Measurements from ENCODE around the gene HSBP1L1. TPM values are rescaled to one million over a fixed set of nuclear protein-coding genes. Genes with fewer than 3 reads are reported as not detected.
A peak's percentile ranks its signal among the peaks of the same experiment; 100 is the strongest.

Gene HSBP1L1
- total and polyA plus RNA-seq, 4 experiments from 2014 or later, result 12.7 to 34.8 (median 24.5) TPM

GRCh38 chr18:79932907-79933306, 31.5 kb upstream of the HSBP1L1 start:
- H3K9me3 ChIP-seq (ENCODE audit: control insufficient read depth in 1 of 2, low read length in 2 of 2), result peaks cover 0 to 13% of the 10 kb centered on the region in 2 donors
- H3K36me3 ChIP-seq (ENCODE audit: insufficient read depth, low read length), result peaks cover 5% of the 10 kb centered on the region
- no peak overlapping the region for H3K27ac ChIP-seq (ENCODE audit: low read depth, low read length)
- H3K4me3 Mint-ChIP-seq, result peak overlapping the region in 1 of 8 donors; percentile 61
- peaks cover 0 to 89% (median 65%) of the 10 kb centered on the region in 8 donors for H3K9me3 Mint-ChIP-seq
- no peaks in the 10 kb centered on the region for H3K4me1 ChIP-seq (ENCODE audit: insufficient read depth, low read length)
- CTCF ChIA-PET (ENCODE audit: partially characterized antibody), result no interaction called here
- DNase-seq, result no peak
- intact Hi-C loops (cut with micrococcal nuclease), result no loop called here
- POLR2A ChIA-PET (ENCODE audit: partially characterized antibody), result no interaction called here
- H3K4me1 Mint-ChIP-seq, result peaks cover 0 to 11% (median 7%) of the 10 kb centered on the region in 4 donors
- no peak overlapping the region for H3K4me3 ChIP-seq (ENCODE audit: low read length in 2 of 2)
- H3K27me3 ChIP-seq (ENCODE audit: insufficient read depth, low read length), result no peaks in the 10 kb centered on the region
- peak overlapping the region in 1 of 7 donors; percentile 12 for H3K27ac Mint-ChIP-seq
- peaks cover 87 to 90% of the 10 kb centered on the region in 2 donors for H3K36me3 Mint-ChIP-seq
- no peaks in the 10 kb centered on the region for H3K27me3 Mint-ChIP-seq

- H3K4me3 Mint-ChIP-seq, result no peak overlapping the region
- H3K27ac ChIP-seq (ENCODE audit: low read depth, low read length), result no peak overlapping the region
Observed at GRCh38 chr18:79933765-79934164, 30.7 kb upstream of the HSBP1L1 start.

GRCh38 chr18:79934311-79935097, 29.9 kb upstream of the HSBP1L1 start:
- no peak for DNase-seq
- Mint-ChIP-seq H3K4me3 (peak overlapping the region in 1 of 8 donors; percentile 21), H3K27ac (no peak overlapping the region), H3K36me3 (peaks cover 84 to 88% of the 10 kb centered on the region in 2 donors), H3K27me3 (no peaks in the 10 kb centered on the region), H3K4me1 (peaks cover 2 to 11% (median 9%) of the 10 kb centered on the region in 4 donors), H3K9me3 (peaks cover 0 to 83% (median 58%) of the 10 kb centered on the region in 8 donors)
- Histone ChIP-seq H3K36me3 (ENCODE audit: insufficient read depth, low read length) (no peaks in the 10 kb centered on the region), H3K4me3 (ENCODE audit: low read length in 2 of 2) (no peak overlapping the region), H3K4me1 (ENCODE audit: insufficient read depth, low read length) (no peaks in the 10 kb centered on the region), H3K27ac (ENCODE audit: low read depth, low read length) (no peak overlapping the region), H3K27me3 (ENCODE audit: insufficient read depth, low read length) (no peaks in the 10 kb centered on the region), H3K9me3 (ENCODE audit: control insufficient read depth in 1 of 2, low read length in 2 of 2) (peaks cover 0 to 9% of the 10 kb centered on the region in 2 donors)
- ChIA-PET CTCF (ENCODE audit: partially characterized antibody) (no interaction called here), POLR2A (ENCODE audit: partially characterized antibody) (no interaction called here)
- intact Hi-C loops (cut with micrococcal nuclease), result no loop called here

More at GRCh38 chr18:79933765-79934164, 30.7 kb upstream of the HSBP1L1 start:
- no peak overlapping the region for H3K4me3 ChIP-seq (ENCODE audit: low read length in 2 of 2)
- H3K27ac Mint-ChIP-seq, result no peak overlapping the region
- no peak for DNase-seq
- peaks cover 0 to 9% (median 5%) of the 10 kb centered on the region in 4 donors for H3K4me1 Mint-ChIP-seq
- H3K9me3 ChIP-seq (ENCODE audit: control insufficient read depth in 1 of 2, low read length in 2 of 2), result peaks cover 0 to 13% of the 10 kb centered on the region in 2 donors
- ChIA-PET CTCF (ENCODE audit: partially characterized antibody) (no interaction called here), POLR2A (ENCODE audit: partially characterized antibody) (no interaction called here)
- no peaks in the 10 kb centered on the region for H3K27me3 Mint-ChIP-seq
- H3K36me3 ChIP-seq (ENCODE audit: insufficient read depth, low read length), result peaks cover 3% of the 10 kb centered on the region
- peaks cover 0 to 90% (median 65%) of the 10 kb centered on the region in 8 donors for H3K9me3 Mint-ChIP-seq
- no peaks in the 10 kb centered on the region for H3K4me1 ChIP-seq (ENCODE audit: insufficient read depth, low read length)
- H3K36me3 Mint-ChIP-seq, result peaks cover 84 to 88% of the 10 kb centered on the region in 2 donors
- H3K27me3 ChIP-seq (ENCODE audit: insufficient read depth, low read length), result no peaks in the 10 kb centered on the region
- intact Hi-C loops (cut with micrococcal nuclease), result no loop called here

- CTCF ChIA-PET (ENCODE audit: partially characterized antibody), result no interaction called here
- DNase-seq, result no peak
- peaks cover 5% of the 10 kb centered on the region for H3K36me3 ChIP-seq (ENCODE audit: insufficient read depth, low read length)
- H3K27ac ChIP-seq (ENCODE audit: low read depth, low read length), result no peak overlapping the region
- no peak overlapping the region for H3K4me3 ChIP-seq (ENCODE audit: low read length in 2 of 2)
- POLR2A ChIA-PET (ENCODE audit: partially characterized antibody), result no interaction called here
- no peaks in the 10 kb centered on the region for H3K4me1 ChIP-seq (ENCODE audit: insufficient read depth, low read length)
- Mint-ChIP-seq H3K4me3 (no peak overlapping the region), H3K4me1 (peaks cover 3 to 17% (median 11%) of the 10 kb centered on the region in 4 donors), H3K9me3 (peaks cover 0 to 78% (median 52%) of the 10 kb centered on the region in 8 donors), H3K27ac (no peak overlapping the region), H3K36me3 (peaks cover 84 to 88% of the 10 kb centered on the region in 2 donors), H3K27me3 (no peaks in the 10 kb centered on the region)
- intact Hi-C loops (cut with micrococcal nuclease), result no loop called here
- H3K27me3 ChIP-seq (ENCODE audit: insufficient read depth, low read length), result no peaks in the 10 kb centered on the region
- H3K9me3 ChIP-seq (ENCODE audit: control insufficient read depth in 1 of 2, low read length in 2 of 2), result peaks cover 0 to 9% of the 10 kb centered on the region in 2 donors
Observed at GRCh38 chr18:79935098-79935480, 29.4 kb upstream of the HSBP1L1 start.

- intact Hi-C loops (cut with micrococcal nuclease), result no loop called here
- CTCF ChIA-PET (ENCODE audit: partially characterized antibody), result no interaction called here
- H3K9me3 Mint-ChIP-seq, result peaks cover 0 to 74% (median 48%) of the 10 kb centered on the region in 8 donors
- no peak overlapping the region for H3K4me3 Mint-ChIP-seq
- H3K4me3 ChIP-seq (ENCODE audit: low read length in 2 of 2), result no peak overlapping the region
- H3K27ac ChIP-seq (ENCODE audit: low read depth, low read length), result no peak overlapping the region
- no peaks in the 10 kb centered on the region for H3K27me3 Mint-ChIP-seq
- no peaks in the 10 kb centered on the region for H3K4me1 ChIP-seq (ENCODE audit: insufficient read depth, low read length)
- H3K27me3 ChIP-seq (ENCODE audit: insufficient read depth, low read length), result no peaks in the 10 kb centered on the region
- H3K27ac Mint-ChIP-seq, result peak overlapping the region in 1 of 7 donors; percentile 32
- POLR2A ChIA-PET (ENCODE audit: partially characterized antibody), result no interaction called here
- H3K36me3 ChIP-seq (ENCODE audit: insufficient read depth, low read length), result peaks cover 5% of the 10 kb centered on the region
- DNase-seq, result no peak
- peaks cover 85 to 86% of the 10 kb centered on the region in 2 donors for H3K36me3 Mint-ChIP-seq
- peaks cover 3 to 18% (median 11%) of the 10 kb centered on the region in 4 donors for H3K4me1 Mint-ChIP-seq
- H3K9me3 ChIP-seq (ENCODE audit: control insufficient read depth in 1 of 2, low read length in 2 of 2), result peaks cover 0 to 9% of the 10 kb centered on the region in 2 donors
Observed at GRCh38 chr18:79935499-79935898, 28.9 kb upstream of the HSBP1L1 start.

GRCh38 chr18:79935925-79936324, 28.5 kb upstream of the HSBP1L1 start:
- H3K9me3 Mint-ChIP-seq, result peaks cover 0 to 70% (median 47%) of the 10 kb centered on the region in 8 donors
- CTCF ChIA-PET (ENCODE audit: partially characterized antibody), result no interaction called here

GRCh38 chr18:79936641-79937040, 27.8 kb upstream of the HSBP1L1 start:
- no peak overlapping the region for H3K27ac Mint-ChIP-seq
- no peaks in the 10 kb centered on the region for H3K27me3 Mint-ChIP-seq
- Histone ChIP-seq H3K4me1 (ENCODE audit: insufficient read depth, low read length) (no peaks in the 10 kb centered on the region), H3K27me3 (ENCODE audit: insufficient read depth, low read length) (no peaks in the 10 kb centered on the region), H3K27ac (ENCODE audit: low read depth, low read length) (no peak overlapping the region), H3K9me3 (ENCODE audit: control insufficient read depth in 1 of 2, low read length in 2 of 2) (peaks cover 0 to 9% of the 10 kb centered on the region in 2 donors), H3K4me3 (ENCODE audit: low read length in 2 of 2) (no peak overlapping the region), H3K36me3 (ENCODE audit: insufficient read depth, low read length) (peaks cover 9% of the 10 kb centered on the region)
- intact Hi-C loops (cut with micrococcal nuclease), result no loop called here
- DNase-seq, result no peak
- H3K4me3 Mint-ChIP-seq, result no peak overlapping the region
- H3K4me1 Mint-ChIP-seq, result peaks cover 3 to 18% (median 10%) of the 10 kb centered on the region in 4 donors
- POLR2A ChIA-PET (ENCODE audit: partially characterized antibody), result no interaction called here
- H3K36me3 Mint-ChIP-seq, result peaks cover 82 to 85% of the 10 kb centered on the region in 2 donors
- peaks cover 0 to 63% (median 41%) of the 10 kb centered on the region in 8 donors for H3K9me3 Mint-ChIP-seq
- CTCF ChIA-PET (ENCODE audit: partially characterized antibody), result no interaction called here

More at GRCh38 chr18:79935925-79936324, 28.5 kb upstream of the HSBP1L1 start:
- no peak overlapping the region for H3K4me3 Mint-ChIP-seq
- H3K9me3 ChIP-seq (ENCODE audit: control insufficient read depth in 1 of 2, low read length in 2 of 2), result peaks cover 0 to 9% of the 10 kb centered on the region in 2 donors
- POLR2A ChIA-PET (ENCODE audit: partially characterized antibody), result no interaction called here
- DNase-seq, result no peak
- H3K27ac Mint-ChIP-seq, result no peak overlapping the region
- peaks cover 3 to 18% (median 11%) of the 10 kb centered on the region in 4 donors for H3K4me1 Mint-ChIP-seq
- intact Hi-C loops (cut with micrococcal nuclease), result no loop called here
- no peak overlapping the region for H3K4me3 ChIP-seq (ENCODE audit: low read length in 2 of 2)
- H3K36me3 ChIP-seq (ENCODE audit: insufficient read depth, low read length), result peaks cover 5% of the 10 kb centered on the region
- no peaks in the 10 kb centered on the region for H3K27me3 Mint-ChIP-seq
- no peaks in the 10 kb centered on the region for H3K27me3 ChIP-seq (ENCODE audit: insufficient read depth, low read length)
- no peaks in the 10 kb centered on the region for H3K4me1 ChIP-seq (ENCODE audit: insufficient read depth, low read length)
- H3K27ac ChIP-seq (ENCODE audit: low read depth, low read length), result no peak overlapping the region
- H3K36me3 Mint-ChIP-seq, result peaks cover 87 to 88% of the 10 kb centered on the region in 2 donors
